Glutamatergic neuron (in vitro differentiated cells): ENCODE data around the gene SHROOM2. TPM values are rescaled to one million over a fixed set of nuclear protein-coding genes. Genes with fewer than 3 reads are reported as not detected.

ENCODE experiments used
- DNase-seq: peaks from one replicate; pipeline ENCODE4 v3.0.0; 2022
- H3K27ac Mint-ChIP-seq: one replicate; pipeline ENCODE4 v1.8.0; 2020; ENCODE audit warnings: mild to moderate bottlenecking, mixed read lengths, inconsistent platforms; ENCODE audit not compliant: unreplicated experiment
- H3K27me3 Mint-ChIP-seq: one replicate; pipeline ENCODE4 v1.8.0; 2020; ENCODE audit warnings: mild to moderate bottlenecking, moderate library complexity, mixed read lengths, inconsistent platforms; ENCODE audit not compliant: unreplicated experiment
- H3K36me3 Mint-ChIP-seq: one replicate; pipeline ENCODE4 v1.8.0; 2020; ENCODE audit warnings: mild to moderate bottlenecking, mixed read lengths, inconsistent platforms; ENCODE audit not compliant: unreplicated experiment
- H3K4me1 Mint-ChIP-seq: one replicate; pipeline ENCODE4 v1.8.0; 2020; ENCODE audit warnings: mild to moderate bottlenecking, low read depth, mixed read lengths, inconsistent platforms; ENCODE audit not compliant: unreplicated experiment
- H3K4me3 Mint-ChIP-seq: one replicate; pipeline ENCODE4 v1.8.0; 2020; ENCODE audit warnings: mild to moderate bottlenecking, mixed read lengths, inconsistent platforms; ENCODE audit not compliant: unreplicated experiment
- H3K9me3 Mint-ChIP-seq: one replicate; pipeline ENCODE4 v1.8.0; 2020; ENCODE audit warnings: mild to moderate bottlenecking, moderate library complexity, mixed read lengths, inconsistent platforms; ENCODE audit not compliant: unreplicated experiment
- total RNA-seq: library from RNA; stranded (reverse); fragmentation: NEBNext Ultra II Directional; extraction: Animal tissue kit (Norgen Biotek cat#: 25700); gene quantifications from one replicate; pipeline ENCODE4 v1.2.1, GENCODE V29; 2021; ENCODE audit not compliant: unreplicated experiment
- TF ChIP-seq, protein P1 (sequence below): fragments of 200-600 bp; sonication (generic); IDR thresholded peaks from one replicate; pipeline ENCODE4 v1.5.0; 2021; ENCODE audit not compliant: partially characterized antibody, unreplicated experiment

The SHROOM2 gene
- total RNA-seq, 1 donor from 2014 or later, result 3.1 TPM

DNA sequence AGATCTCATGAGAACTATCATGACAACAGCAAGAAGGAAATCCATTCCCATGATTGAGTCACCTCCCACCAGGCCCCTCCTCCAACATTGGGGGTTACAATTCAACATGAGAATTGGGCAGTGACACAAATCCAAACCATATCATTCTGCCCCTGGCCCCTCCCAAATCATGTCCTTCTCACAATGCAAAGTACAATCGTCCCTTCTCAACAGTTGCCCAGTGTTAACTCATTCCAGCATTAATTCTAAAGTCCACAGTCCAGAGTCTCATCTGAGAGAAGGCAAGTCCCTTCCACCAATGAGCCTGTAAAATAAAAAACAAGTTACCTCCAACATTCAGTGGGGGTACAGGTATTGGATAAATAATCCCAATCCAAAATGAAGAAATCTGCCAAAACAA, 166.1 kb downstream of the SHROOM2 start:
- Mint-ChIP-seq H3K27ac (no peak overlapping the region), H3K36me3 (no peaks in the 10 kb centered on the region), H3K4me1 (peaks cover 7% of the 10 kb centered on the region), H3K27me3 (no peaks in the 10 kb centered on the region), H3K9me3 (peaks cover 1% of the 10 kb centered on the region), H3K4me3 (no peak overlapping the region)
- DNase-seq, result no peak
- TF ChIP-seq, protein P1, sequence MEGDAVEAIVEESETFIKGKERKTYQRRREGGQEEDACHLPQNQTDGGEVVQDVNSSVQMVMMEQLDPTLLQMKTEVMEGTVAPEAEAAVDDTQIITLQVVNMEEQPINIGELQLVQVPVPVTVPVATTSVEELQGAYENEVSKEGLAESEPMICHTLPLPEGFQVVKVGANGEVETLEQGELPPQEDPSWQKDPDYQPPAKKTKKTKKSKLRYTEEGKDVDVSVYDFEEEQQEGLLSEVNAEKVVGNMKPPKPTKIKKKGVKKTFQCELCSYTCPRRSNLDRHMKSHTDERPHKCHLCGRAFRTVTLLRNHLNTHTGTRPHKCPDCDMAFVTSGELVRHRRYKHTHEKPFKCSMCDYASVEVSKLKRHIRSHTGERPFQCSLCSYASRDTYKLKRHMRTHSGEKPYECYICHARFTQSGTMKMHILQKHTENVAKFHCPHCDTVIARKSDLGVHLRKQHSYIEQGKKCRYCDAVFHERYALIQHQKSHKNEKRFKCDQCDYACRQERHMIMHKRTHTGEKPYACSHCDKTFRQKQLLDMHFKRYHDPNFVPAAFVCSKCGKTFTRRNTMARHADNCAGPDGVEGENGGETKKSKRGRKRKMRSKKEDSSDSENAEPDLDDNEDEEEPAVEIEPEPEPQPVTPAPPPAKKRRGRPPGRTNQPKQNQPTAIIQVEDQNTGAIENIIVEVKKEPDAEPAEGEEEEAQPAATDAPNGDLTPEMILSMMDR, result no peak

DNA sequence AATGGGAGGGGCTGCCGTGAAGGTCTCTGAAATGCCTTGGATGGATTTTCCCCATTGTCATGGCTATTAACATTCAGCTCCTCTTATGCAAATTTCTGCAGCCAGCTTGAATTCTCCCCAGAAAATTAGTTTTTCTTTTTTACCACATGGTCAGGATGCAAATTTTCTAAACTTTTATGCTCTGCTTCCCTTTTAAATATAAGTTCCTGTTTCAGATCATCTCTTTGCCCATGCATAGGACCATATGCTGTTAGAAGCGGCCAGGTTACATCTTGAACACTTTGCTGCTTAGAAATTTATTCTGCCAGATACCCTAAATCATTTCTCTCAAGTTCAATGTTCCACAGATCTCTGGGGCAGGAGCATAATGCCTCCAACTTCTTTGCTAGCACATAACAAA, 167.2 kb downstream of the SHROOM2 start:
- Mint-ChIP-seq H3K27ac (no peak overlapping the region), H3K9me3 (peaks cover 1% of the 10 kb centered on the region), H3K4me1 (peaks cover 5% of the 10 kb centered on the region), H3K36me3 (no peaks in the 10 kb centered on the region), H3K27me3 (no peaks in the 10 kb centered on the region), H3K4me3 (no peak overlapping the region)
- TF ChIP-seq, protein P1, result no peak
- DNase-seq, result no peak

DNA sequence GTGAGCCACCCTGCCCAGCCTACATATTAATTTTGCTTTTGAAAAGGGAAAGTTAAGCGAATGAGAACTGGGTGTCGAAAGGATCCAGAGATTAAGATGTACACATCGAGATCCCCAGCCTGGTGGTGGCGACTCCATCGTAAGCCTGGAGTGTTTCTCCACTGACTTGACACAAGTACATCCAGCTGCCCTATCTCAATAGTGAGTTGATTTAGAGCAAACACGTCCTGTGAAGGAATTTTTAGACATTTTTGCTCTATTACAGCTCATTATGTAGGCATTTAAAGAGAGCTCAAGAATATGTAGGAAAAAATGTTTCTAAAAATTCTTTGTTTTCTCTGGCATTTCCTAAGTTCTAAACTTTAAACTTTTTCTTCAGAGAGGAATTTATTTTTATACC, 169.3 kb downstream of the SHROOM2 start:
- peaks cover 1% of the 10 kb centered on the region for H3K9me3 Mint-ChIP-seq
- DNase-seq, result no peak

DNA sequence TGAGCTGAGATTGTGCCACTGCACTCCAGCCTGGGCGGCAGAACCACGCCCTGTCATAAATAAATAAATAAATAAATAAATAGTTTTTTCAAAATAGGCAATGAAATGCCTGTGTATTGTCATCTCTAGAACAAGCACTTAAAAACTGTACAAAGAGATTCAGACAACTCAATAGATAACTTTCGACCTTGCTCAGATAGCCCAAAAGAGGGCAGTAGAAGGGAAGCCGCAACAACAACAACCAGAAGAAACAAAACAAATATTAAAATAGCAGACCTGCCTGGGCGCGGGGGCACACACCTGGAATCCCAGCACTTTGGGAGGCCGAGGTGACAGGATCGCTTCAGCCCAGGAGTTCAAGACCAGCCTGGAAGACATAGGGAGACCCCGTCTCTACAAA, 171.5 kb downstream of the SHROOM2 start:
- H3K4me1 Mint-ChIP-seq, result no peaks in the 10 kb centered on the region
- H3K27ac Mint-ChIP-seq, result no peak overlapping the region
- peaks cover 1% of the 10 kb centered on the region for H3K27me3 Mint-ChIP-seq
- DNase-seq, result no peak
- H3K36me3 Mint-ChIP-seq, result no peaks in the 10 kb centered on the region
- H3K9me3 Mint-ChIP-seq, result peaks cover 1% of the 10 kb centered on the region
- TF ChIP-seq, protein P1, result no peak
- no peak overlapping the region for H3K4me3 Mint-ChIP-seq

More for the DNA sequence above, 169.3 kb downstream of the SHROOM2 start:
- TF ChIP-seq, protein P1, result no peak
- peaks cover 1% of the 10 kb centered on the region for H3K27me3 Mint-ChIP-seq
- no peak overlapping the region for H3K4me3 Mint-ChIP-seq
- H3K36me3 Mint-ChIP-seq, result no peaks in the 10 kb centered on the region
- no peak overlapping the region for H3K27ac Mint-ChIP-seq
- H3K4me1 Mint-ChIP-seq, result no peaks in the 10 kb centered on the region

- H3K27ac Mint-ChIP-seq, result no peak overlapping the region
- H3K4me3 Mint-ChIP-seq, result no peak overlapping the region
- no peaks in the 10 kb centered on the region for H3K4me1 Mint-ChIP-seq
Measured at GRCh38 chrX:9958183-9958582, 172.0 kb downstream of the SHROOM2 start.

More at GRCh38 chrX:9958183-9958582, 172.0 kb downstream of the SHROOM2 start:
- H3K9me3 Mint-ChIP-seq, result peaks cover 1% of the 10 kb centered on the region
- no peak for DNase-seq
- H3K27me3 Mint-ChIP-seq, result peaks cover 1% of the 10 kb centered on the region
- TF ChIP-seq, protein P1, result no peak
- no peaks in the 10 kb centered on the region for H3K36me3 Mint-ChIP-seq
